Thyroid gland (tissue), 4 donors: ENCODE results near the gene AMPD2.
A peak's percentile ranks its signal among the peaks of the same experiment; 100 is the strongest.

Source experiments
- CTCF ChIP-seq, 6 experiments: fragments of 200-600 bp in 3 of 6; fragments of 450-650 bp in 3 of 6; sonication (generic) in 3 of 6; IDR thresholded peaks; one replicate each; pipeline ENCODE4 v1.5.1; 2016 to 2019; ENCODE audit warnings: antibody characterized with exemption in 6 of 6, mild to moderate bottlenecking in 2 of 6, inconsistent platforms in 1 of 6, moderate library complexity in 1 of 6
- POLR2A ChIP-seq, 2 donors: fragments of 450-650 bp; IDR thresholded peaks; one replicate each; pipeline ENCODE4 v1.6.1; 2017; ENCODE audit warnings: antibody characterized with exemption in 2 of 2, mild to moderate bottlenecking in 2 of 2, moderate library complexity in 1 of 2

GRCh38 chr1:109667452-109668122, 48.0 kb downstream of the AMPD2 start, which contains the start of gene GSTM2:
- TF ChIP-seq CTCF (IDR thresholded peaks at IDR 0.05) (no peak), POLR2A (IDR thresholded peaks at IDR 0.05) (peak in 1 of 2 donors; percentile 64)
